ENCODE measurements around the gene GLIPR2.

DNA sequence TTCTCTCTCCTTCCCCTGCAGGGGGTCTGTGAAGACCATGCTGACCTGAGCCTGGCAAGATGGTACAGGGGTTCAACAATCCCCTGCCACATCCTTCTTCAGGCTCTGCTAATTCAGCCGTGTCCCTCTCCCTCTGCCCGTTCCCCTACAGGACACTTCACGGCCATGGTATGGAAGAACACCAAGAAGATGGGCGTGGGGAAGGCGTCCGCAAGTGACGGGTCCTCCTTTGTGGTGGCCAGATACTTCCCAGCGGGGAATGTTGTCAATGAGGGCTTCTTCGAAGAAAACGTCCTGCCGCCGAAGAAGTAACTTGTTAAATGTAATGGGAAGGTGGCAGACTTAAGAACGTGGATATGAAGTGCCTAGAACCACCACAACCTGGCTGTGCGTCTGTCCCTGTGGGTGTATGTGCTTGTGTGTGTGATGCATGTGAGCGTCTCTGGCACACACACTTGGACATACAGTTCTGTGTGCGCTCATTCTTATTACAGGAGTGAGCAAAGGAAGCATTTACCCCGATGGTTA, 25.7 kb downstream of the GLIPR2 start:
- TF ChIP-seq POLR2A (IDR thresholded peaks at IDR 0.05; ENCODE audit: low read length) (no peak), GATA1 (IDR thresholded peaks at IDR 0.05; ENCODE audit: low read depth, low read length) (no peak)

Data from erythroblast (primary cell).